Fibroblast of peridontal ligament (primary cell): Measurements from ENCODE around the gene ASB14.
"Not testable (repeated sequence)": the region's sequence is repeated elsewhere in the genome, so short reads cannot be mapped to it uniquely, and the experiment has no call there.

ENCODE experiments used
- DNase-seq: peaks from one replicate; pipeline ENCODE4 v3.0.0-alpha.2; 2010; ENCODE audit errors: extremely low read depth

Gene ASB14

GRCh38 chr3:57292159-57292896, at the start of gene ASB14:
TSS of gene ASB14 (minus strand) at chr3:57292685. CDS start at chr3:57292033, 652 bp downstream.
- no peak for DNase-seq

GRCh38 chr3:57339071-57339642, 46.7 kb upstream of the ASB14 start:
- DNase-seq: not testable (repeated sequence)

DNA sequence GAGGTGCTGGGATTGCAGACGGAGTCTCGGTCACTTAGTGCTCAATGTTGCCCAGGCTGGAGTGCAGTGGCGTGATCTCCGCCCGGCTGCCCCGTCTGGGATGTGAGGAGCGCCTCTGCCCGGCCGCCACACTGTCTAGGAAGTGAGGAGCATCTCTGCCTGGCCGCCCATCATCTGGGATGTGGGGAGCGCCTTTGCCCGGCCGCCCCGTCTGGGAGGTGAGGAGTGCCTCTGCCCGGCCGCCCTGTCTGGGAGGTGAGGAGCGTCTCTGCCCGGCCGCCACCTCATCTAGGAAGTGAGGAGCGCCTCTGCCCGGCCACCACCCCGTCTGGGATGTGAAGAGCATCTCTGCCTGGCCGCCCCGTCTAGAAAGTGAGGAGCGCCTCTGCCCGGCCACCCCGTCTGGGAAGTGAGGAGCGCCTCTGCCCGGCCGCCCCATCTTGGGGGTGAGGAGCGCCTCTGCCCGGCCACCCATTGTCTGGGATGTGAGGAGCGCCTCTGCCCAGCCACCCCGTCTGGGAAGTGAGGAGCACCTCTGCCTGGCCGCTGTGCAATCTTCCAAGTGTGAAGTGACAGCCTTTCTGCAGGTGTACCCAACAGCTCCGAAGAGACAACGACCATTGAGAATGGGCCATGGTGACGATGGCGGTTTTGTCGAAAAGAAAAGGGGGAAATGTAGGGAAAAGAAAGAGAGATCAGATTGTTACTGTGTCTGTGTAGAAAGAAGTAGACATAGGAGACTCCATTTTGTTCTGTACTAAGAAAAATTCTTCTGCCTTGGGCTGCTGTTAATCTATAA, 46.0 kb upstream of the ASB14 start:
- DNase-seq: not testable (repeated sequence)

DNA sequence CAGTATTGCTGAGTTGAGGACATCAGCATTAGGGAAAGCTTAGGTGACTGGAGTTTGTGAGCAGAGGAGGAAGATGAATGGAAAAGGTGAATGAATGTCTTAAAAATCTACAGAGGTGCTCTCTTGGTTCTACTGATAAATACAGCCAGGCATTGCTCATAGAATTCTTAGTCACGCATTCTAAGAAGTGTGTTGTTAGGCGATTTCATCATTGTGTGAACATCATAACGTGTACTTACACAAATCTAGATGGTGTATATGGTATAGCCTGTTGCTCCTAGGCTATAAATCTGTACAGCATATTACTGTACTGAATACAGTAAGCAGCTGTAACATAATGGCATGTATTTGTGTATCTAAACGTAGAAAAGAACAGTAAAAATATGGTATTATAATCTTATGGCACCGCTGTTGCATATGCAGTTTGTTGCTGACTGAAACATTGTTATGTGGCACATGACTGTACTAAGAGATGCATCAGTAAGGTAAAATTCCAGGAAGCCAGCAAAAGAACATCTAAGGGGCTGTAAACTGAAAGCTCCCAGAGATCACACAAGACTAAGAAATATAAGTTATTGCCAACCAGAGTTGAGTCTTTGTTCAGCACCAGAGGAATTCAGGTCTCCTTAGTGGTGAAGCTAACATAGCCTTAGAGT, 42.9 kb upstream of the ASB14 start:
- DNase-seq: no peak

DNA sequence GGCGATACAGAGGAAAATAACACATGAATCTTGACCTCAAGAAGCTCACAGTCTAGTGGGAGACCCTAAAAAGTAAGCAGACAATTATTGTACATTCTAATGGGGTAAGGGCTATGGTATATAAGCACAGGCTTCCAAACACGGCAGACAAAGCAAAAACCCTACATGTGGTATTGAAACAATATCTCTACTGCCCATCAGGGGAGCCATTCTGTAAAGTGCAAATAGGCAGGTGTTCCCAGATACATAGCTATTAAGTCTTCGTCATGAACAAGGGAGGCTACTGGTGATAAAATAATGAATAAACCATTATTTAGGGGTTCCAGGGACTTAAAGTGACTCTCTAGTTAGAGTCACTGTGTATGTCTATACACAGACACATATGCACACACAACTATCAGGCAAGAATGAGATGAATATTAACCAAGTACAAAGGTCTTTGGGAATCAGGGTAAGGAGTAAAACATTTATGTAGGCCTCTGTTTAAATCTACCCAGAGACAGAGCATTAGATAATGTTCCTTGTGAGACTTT, 38.7 kb upstream of the ASB14 start:
- no peak for DNase-seq

DNA sequence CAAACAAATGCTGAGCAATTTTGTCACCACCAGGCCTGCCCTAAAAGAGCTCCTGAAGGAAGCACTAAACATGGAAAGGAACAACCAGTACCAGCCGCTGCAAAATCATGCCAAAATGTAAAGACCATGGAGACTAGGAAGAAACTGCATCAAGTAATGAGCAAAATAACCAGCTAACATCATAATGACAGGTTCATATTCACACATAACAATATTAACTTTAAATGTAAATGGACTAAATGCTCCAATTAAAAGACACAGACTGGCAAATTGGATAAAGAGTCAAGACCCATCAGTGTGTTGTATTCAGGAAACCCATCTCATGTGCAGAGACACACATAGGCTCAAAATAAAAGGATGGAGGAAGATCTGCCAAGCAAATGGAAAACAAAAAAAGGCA, 34.0 kb upstream of the ASB14 start:
- not testable (repeated sequence) for DNase-seq

- DNase-seq: no peak
These were observed 21.7 kb upstream of the ASB14 start for GRCh38 chr3:57314204-57314603.

DNA sequence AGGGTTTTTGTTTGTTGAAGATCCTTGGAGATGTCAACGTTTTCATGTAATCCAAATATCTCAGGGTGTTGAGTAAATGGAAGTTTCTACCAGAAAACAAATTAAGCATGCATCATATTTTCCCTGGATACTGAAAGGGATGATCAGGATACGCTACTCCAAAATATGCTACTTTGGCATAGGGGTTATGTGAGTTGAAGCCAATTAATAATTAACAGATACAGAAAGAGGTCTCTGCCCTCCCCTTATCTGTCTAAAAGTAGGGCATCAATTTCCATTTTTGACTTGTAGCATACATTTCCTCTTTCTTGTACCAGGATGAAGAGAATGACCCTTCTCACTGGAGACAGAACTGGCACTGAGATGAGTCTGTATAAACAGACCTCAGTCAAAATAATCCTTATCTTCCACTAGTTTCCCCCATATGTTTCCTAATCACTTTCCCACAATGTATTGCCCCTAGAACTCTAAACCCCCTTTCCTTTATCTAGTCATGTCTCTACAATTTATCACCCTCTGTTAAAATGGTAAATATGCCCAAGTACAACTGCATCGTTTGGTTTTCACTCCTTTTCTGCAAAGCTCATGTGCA, 17.4 kb upstream of the ASB14 start:
- DNase-seq: no peak

GRCh38 chr3:57303520-57303919, 11.0 kb upstream of the ASB14 start:
- not testable (repeated sequence) for DNase-seq

DNA sequence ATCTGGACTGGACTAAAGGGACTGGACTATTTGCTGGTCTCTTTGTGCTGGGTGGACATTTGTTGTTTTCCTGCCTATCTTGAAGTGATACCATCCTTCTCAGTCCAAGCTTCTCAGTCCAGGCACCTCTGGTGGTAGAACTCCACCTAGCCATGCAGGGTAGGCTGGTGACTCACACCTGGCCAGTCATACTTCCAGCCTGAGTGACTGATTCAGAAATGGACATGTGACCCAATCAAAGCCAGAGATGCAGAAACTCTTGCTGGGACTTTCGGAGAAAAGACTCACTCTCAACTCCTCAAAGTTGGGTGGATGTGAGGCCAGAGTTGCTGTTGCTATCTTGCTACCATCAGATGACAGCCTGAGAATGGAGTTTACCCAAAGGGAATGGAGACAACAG, 5.6 kb upstream of the ASB14 start:
- no peak for DNase-seq

DNA sequence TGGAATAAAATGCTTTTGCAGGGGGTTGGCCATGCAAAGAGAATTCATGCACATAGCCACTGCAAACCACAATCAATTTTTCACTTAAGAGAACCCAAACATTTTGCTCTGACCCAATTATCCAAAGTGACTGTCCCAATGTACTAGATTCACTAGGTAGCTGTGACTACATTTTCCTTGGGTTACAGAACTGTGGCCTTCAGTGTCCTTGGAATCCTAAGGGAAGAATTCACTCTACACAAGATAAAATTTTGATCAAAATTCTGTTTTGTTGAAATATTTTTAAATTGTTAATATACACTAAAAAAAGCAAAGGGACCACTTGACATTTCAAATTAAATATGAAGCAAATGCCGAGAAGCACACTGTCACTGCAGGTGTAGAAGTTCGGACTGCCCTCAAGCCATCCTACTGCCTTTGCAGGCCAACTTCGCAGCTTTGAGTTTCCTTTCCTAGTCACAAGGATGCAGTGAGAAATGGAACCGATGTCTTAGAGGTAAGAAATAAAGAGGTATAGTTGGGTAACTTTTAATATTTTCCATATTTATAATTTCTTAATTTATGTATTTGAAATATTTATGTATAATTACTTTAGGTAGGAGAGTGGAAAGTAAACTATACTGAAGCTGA, 527 bp upstream of the ASB14 start:
- no peak for DNase-seq

DNA sequence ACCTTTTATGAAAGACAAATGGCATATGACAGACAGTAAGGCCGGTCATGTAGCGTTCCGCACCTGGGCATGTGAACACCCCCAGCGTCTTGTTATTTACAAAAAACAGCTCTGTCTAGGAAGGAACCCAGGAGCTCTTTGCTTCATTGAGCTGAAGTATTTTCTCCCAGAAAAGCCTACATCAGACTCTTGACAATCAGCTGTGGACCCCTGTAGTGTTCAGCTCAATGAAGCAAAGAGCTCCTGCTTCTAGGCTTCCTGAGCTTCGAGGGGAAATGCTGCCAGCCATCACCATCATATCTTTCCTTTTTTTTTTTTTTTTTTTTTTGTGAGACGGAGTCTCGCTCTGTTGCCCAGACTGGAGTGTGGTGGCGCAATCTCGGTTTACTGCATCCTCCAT, 4.1 kb downstream of the ASB14 start:
- DNase-seq: no peak

DNA sequence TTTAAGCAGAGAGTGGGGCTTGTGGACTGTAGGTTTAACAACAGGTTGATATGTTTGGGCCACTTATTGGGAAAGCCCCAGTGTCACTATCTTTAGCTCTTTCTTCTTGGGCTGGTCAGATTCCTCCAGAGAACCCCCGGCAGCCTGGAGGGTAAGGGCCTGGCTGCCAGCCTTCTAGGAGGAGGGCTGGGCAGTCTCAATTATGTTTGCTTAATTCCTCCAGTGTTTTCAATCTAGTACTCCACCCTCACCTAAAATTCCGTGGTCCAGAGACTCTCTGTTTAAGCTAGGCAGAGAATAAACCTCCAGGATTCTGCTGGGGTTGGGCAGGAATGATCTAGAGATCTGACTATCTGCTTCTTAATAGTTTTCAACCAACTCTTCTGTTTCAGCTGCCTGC, 5.3 kb downstream of the ASB14 start:
- DNase-seq: no peak

- DNase-seq: no peak
These were observed 9.2 kb downstream of the ASB14 start for GRCh38 chr3:57283334-57283733.

DNA sequence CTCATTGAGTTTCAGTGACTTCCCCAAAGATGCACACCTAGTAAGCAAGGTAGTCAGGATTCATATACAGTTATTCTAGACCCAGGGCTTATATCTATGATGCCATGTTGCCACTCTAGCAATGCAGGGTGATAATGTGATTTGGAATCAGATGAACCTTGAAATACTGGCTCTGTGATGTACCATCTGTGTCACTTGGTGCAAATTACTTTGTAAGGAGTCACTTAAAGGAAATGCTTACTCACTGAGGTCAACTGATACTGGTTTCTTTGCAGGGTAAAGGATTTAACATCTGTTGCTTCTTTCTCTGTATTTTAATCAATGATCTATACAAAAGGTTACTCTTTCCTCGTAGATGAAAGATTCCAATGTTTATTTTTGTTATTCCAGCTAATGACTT, 10.8 kb downstream of the ASB14 start:
- peak; percentile 17 for DNase-seq

DNA sequence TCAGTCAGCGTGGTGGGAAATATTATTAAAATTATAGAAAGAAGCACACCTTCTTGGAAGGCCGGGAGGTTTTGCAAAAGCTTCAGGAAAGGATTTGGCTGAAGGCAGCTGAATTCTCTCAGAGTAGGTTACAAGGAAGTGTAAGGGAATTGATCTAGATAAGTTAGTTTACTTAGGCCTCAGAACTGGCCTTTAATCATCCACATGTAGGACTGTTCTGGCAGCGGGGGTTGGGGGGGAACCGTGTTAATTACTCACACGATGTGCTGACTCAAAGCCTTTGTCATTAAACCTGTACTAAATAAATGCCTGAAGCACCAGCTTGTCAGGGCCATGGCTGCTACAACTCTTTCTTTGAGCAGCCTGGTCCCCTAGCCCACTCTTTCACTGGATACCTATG, 12.8 kb downstream of the ASB14 start:
- DNase-seq: no peak

- DNase-seq: no peak
These were observed 14.2 kb downstream of the ASB14 start for GRCh38 chr3:57278237-57278636.

- DNase-seq: no peak
These were observed 17.1 kb downstream of the ASB14 start for GRCh38 chr3:57275393-57275792.

DNA sequence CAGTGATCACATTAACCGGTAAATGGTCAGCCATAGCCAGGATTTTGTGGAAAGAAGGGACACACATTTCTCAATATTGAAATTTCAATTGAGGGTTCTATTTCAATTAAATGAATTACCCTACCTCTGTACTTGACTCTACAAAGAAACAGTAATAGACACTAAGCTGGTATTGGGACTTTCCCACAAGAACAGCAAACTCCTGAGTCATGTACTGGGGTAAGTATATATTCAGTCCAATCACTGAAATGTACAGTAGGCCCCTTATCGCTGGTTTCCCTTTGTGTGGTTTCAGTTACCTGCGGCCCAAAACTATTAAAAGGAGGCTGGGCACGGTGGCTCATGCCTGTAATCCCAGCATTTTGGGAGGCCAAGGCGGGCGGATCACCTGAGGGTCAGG, 17.6 kb downstream of the ASB14 start:
- DNase-seq: no peak

DNA sequence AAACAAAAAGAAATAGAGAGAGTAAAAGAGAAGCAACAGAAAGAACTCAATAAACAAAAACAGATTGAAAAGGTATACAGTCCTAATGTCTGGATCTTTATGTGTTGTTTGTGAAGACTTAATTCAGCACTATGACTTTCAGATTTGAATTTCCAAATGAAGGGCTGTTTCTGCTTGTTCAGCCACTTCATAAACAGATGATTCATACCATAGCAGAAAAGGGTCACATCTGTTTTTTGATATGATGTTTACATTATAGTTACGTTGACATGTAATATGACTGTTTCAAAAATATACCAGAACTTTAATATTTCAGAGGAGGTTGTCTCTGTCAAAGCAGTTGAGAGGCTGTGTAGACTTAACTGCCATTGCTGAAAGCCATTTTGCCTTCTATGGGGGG, 24.1 kb downstream of the ASB14 start:
- DNase-seq: peak; percentile 43

DNA sequence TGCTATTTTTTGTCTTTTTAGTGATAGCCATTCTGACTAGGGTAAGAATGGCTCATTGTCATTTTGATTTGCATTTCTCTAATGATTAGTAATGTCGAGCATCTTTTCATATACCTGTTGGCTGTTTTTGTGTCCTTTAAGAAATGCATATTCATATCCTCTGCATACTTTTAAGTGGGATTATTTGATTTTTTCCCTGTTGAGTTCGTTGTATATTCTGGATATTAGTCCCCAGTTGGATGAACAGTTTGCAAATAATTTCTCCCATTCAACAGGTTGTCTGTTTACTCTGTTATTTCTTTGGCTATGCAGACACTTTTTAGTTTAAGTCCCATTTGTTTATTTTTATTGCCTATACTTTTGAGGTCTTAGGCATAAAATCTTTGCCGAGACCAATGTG, 30.6 kb downstream of the ASB14 start:
- DNase-seq: no peak
